ENCODE measurements around the gene TMPRSS6. TPM values are rescaled to one million over a fixed set of nuclear protein-coding genes. Genes with fewer than 3 reads are reported as not detected.

The TMPRSS6 gene
- total RNA-seq, 1 donor from 2014 or later = not detected

GRCh38 chr22:37062702-37063381 lies 46.7 kb downstream of the TMPRSS6 start:
- Histone ChIP-seq H3K4me3 (no peak overlapping the region), H3K4me1 (no peaks in the 10 kb centered on the region), H3K36me3 (peaks cover 0 to 15% of the 10 kb centered on the region in 2 donors), H3K27me3 (no peaks in the 10 kb centered on the region), H3K9me3 (no peaks in the 10 kb centered on the region), H3K27ac (no peak overlapping the region)
- DNase-seq (ENCODE audit: extremely low spot score in 2 of 2) = no peak
- intact Hi-C loops (cut with DNase I) = no loop called here
- TF ChIP-seq POLR2AphosphoS5 (IDR thresholded peaks at IDR 0.05; ENCODE audit: insufficient read depth in 1 of 2, low read depth in 1 of 2) = no peak
- TF ChIP-seq, protein P1, sequence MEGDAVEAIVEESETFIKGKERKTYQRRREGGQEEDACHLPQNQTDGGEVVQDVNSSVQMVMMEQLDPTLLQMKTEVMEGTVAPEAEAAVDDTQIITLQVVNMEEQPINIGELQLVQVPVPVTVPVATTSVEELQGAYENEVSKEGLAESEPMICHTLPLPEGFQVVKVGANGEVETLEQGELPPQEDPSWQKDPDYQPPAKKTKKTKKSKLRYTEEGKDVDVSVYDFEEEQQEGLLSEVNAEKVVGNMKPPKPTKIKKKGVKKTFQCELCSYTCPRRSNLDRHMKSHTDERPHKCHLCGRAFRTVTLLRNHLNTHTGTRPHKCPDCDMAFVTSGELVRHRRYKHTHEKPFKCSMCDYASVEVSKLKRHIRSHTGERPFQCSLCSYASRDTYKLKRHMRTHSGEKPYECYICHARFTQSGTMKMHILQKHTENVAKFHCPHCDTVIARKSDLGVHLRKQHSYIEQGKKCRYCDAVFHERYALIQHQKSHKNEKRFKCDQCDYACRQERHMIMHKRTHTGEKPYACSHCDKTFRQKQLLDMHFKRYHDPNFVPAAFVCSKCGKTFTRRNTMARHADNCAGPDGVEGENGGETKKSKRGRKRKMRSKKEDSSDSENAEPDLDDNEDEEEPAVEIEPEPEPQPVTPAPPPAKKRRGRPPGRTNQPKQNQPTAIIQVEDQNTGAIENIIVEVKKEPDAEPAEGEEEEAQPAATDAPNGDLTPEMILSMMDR (IDR thresholded peaks at IDR 0.05) = no peak
- TF ChIP-seq POLR2A (IDR thresholded peaks at IDR 0.05) = no peak

DNA sequence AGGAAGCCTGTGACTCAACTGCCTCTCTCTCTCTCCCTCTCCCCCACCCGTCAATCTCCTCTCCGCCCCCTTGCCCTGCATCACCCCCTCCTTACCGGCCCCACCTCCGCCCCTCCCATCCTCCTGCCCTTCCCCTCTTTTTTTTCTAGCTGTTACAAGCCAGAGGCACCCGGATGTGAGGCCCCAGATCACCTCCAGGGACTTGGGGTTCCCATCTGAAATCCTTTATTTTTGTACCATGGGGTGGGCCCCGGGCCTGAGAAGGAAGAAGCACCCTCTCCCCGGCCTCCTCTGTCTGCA lies 47.2 kb downstream of the TMPRSS6 start:
- Histone ChIP-seq H3K36me3 (peaks cover 0 to 18% of the 10 kb centered on the region in 2 donors), H3K27me3 (no peaks in the 10 kb centered on the region)

DNA sequence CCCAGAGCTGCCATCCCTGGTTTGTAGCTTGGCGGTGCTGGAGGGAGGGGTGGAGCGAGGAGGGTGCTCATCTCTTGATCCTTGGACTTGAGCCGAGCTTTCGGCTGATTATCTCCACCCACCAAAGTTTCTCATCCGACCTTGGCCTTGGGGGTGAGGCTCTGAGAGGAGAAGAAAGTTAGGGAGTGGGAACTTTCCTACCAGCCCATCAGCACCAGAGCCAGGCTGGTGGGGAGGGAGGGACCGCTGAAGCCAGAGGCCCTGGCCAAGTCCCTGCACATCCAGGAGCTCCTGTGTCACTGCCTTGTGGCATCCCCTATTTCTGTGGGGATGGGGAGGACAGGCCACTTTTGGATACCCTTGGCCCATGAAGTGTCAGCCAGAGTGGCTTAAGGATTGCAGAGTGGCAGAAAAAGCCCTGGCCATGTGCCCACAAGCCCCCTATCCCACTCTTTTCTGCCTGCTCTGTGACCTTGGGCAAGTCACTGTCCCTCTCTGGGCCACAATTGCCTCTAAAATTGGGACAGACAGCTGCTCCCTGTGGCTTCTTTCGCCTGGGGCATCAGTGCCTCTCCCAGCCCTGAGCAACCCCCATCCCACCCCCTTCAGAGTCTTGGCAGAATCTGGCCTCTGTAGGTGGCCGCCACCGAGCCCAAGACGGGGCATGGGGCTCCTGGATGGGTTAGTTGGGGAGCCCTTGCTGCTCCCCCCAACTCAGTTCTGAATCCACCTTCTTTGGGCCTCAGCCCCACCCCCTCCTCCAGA lies 47.7 kb downstream of the TMPRSS6 start:
- H3K4me3 ChIP-seq = no peak overlapping the region
- peaks cover 0 to 23% of the 10 kb centered on the region in 2 donors for H3K36me3 ChIP-seq
- no peaks in the 10 kb centered on the region for H3K9me3 ChIP-seq
- no peaks in the 10 kb centered on the region for H3K27me3 ChIP-seq
- no peak overlapping the region for H3K27ac ChIP-seq
- intact Hi-C loops (cut with DNase I) = no loop called here
- no peak for DNase-seq (ENCODE audit: extremely low spot score in 2 of 2)
- no peaks in the 10 kb centered on the region for H3K4me1 ChIP-seq
- TF ChIP-seq, protein P1 (IDR thresholded peaks at IDR 0.05) = no peak
- no peak for TF ChIP-seq POLR2A (IDR thresholded peaks at IDR 0.05)
- no peak for TF ChIP-seq POLR2AphosphoS5 (IDR thresholded peaks at IDR 0.05; ENCODE audit: insufficient read depth in 1 of 2, low read depth in 1 of 2)

More for the DNA sequence above, 47.2 kb downstream of the TMPRSS6 start:
- DNase-seq (ENCODE audit: extremely low spot score in 2 of 2) = no peak
- H3K4me1 ChIP-seq = no peaks in the 10 kb centered on the region
- no peaks in the 10 kb centered on the region for H3K9me3 ChIP-seq
- no peak overlapping the region for H3K27ac ChIP-seq
- TF ChIP-seq, protein P1 (IDR thresholded peaks at IDR 0.05) = no peak
- H3K4me3 ChIP-seq = no peak overlapping the region
- intact Hi-C loops (cut with DNase I) = no loop called here

DNA sequence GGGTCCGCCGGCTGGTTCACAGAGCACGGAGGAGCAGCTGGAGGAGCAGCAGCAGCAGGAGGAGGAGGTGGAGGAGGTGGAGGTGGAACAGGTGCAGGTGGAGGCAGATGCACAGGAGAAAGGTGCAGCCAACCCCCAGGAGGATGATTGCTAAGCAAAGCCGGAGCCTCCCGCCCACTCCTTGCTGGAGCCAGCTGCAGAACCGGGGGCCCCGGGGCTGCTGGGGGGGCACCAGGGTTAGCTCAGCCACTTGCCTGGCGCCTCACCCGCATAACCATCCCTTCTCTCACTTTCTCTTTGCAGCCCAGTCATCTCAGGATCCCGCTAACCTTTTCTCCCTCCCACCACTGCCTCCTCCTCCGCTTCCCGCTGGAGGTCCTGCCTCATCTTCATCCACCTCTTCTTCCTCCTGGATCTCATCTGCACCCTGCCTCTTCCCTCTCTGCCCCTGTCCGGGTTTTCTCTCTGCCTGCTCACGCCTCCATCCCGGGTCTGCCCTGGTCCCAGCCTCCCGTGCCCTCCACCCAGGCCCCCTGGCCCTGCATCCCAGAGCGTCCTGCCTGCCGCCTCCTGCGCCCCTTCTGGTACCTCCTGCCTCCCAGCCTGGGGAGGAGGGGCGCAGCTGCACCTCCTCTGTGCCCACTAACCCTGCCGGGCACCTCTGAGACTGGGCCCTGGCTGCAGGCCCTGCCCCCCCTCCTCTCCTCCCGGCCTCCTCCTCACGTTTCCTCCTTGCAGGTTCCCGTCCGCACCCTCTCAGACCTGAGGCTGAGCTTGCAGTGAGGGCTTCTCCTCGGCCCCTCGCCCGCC lies 48.5 kb downstream of the TMPRSS6 start:
- H3K4me3 ChIP-seq = no peak overlapping the region
- peaks cover 0 to 30% of the 10 kb centered on the region in 2 donors for H3K36me3 ChIP-seq
- intact Hi-C loops (cut with DNase I) = no loop called here
- no peak for DNase-seq (ENCODE audit: extremely low spot score in 2 of 2)
- H3K4me1 ChIP-seq = no peaks in the 10 kb centered on the region
- H3K9me3 ChIP-seq = no peaks in the 10 kb centered on the region
- H3K27me3 ChIP-seq = no peaks in the 10 kb centered on the region
- no peak overlapping the region for H3K27ac ChIP-seq
- TF ChIP-seq, protein P1 (IDR thresholded peaks at IDR 0.05) = no peak
- no peak for TF ChIP-seq POLR2A (IDR thresholded peaks at IDR 0.05)
- TF ChIP-seq POLR2AphosphoS5 (IDR thresholded peaks at IDR 0.05; ENCODE audit: insufficient read depth in 1 of 2, low read depth in 1 of 2) = no peak
